IMR-90 (cell line): ENCODE data around the gene HOATZ. TPM values are rescaled to one million over a fixed set of nuclear protein-coding genes. Genes with fewer than 3 reads are reported as not detected.

Experiments
- ATAC-seq: fragments of 200-7000 bp; cut with Tn5 transposase; 2 replicates; pipeline ENCODE4 v1.9.1; 2020; ENCODE audit warnings: low read depth, mild to moderate bottlenecking, moderate library complexity
- BruUV-seq: library from RNA; stranded (reverse); fragments of 400-500 nt; replicated peaks from 2 replicates; lab custom pipeline; 2021; lab: Mats Ljungman, UMichigan
- CTCF ChIA-PET: fragments of 300-600 bp; formaldehyde crosslinking; extraction: SDS; loops from one replicate; lab custom pipeline; 2021; ENCODE audit warnings: antibody characterized with exemption; lab: Yijun Ruan, JAX
- POLR2A ChIA-PET: fragments of 300-600 bp; sonication (Branson Sonifier 250); formaldehyde crosslinking; loops from one replicate; lab custom pipeline; 2022; ENCODE audit warnings: antibody characterized with exemption; ENCODE audit not compliant: unreplicated experiment; lab: Charles Lee
- DNase-seq: peaks from one replicate; pipeline ENCODE4 v3.0.0; 2013
- H2AFZ ChIP-seq: replicated peaks from 2 replicates; pipeline ENCODE3; 2013; ENCODE audit warnings: low read length, mild to moderate bottlenecking; ENCODE audit not compliant: poor library complexity
- H2AK5ac ChIP-seq: 2 replicates; pipeline ENCODE4 v1.6.1; 2013; ENCODE audit warnings: low read depth, low read length, inconsistent platforms
- H2AK9ac ChIP-seq: replicated peaks from 2 replicates; pipeline ENCODE3; 2013; ENCODE audit warnings: mild to moderate bottlenecking, low read depth, low read length, moderate library complexity; ENCODE audit not compliant: poor library complexity
- H2BK120ac ChIP-seq: 2 replicates; pipeline ENCODE4 v1.6.1; 2013; ENCODE audit warnings: low read depth, low read length, inconsistent platforms
- H2BK15ac ChIP-seq: 3 replicates; pipeline ENCODE4 v1.6.1; 2013; ENCODE audit warnings: low read depth, low read length, inconsistent platforms
- H2BK20ac ChIP-seq: 2 replicates; pipeline ENCODE4 v1.6.1; 2013; ENCODE audit warnings: low read depth, mild to moderate bottlenecking, inconsistent platforms, low read length, moderate library complexity
- H2BK5ac ChIP-seq: 2 replicates; pipeline ENCODE4 v1.6.1; 2013; ENCODE audit warnings: mild to moderate bottlenecking, low read depth, low read length, inconsistent platforms; ENCODE audit not compliant: poor library complexity, severe bottlenecking
- H3K14ac ChIP-seq: replicated peaks from 2 replicates; pipeline ENCODE4 v1.6.1; 2013; ENCODE audit warnings: low read depth, low read length, inconsistent platforms
- H3K18ac ChIP-seq: 2 replicates; pipeline ENCODE4 v1.6.1; 2013; ENCODE audit warnings: low read depth, low read length, control low read depth
- H3K23ac ChIP-seq: 2 replicates; pipeline ENCODE4 v1.6.1; 2013; ENCODE audit warnings: low read depth, low read length, inconsistent platforms
- H3K27ac ChIP-seq: 2 replicates; pipeline ENCODE4 v1.5.1; 2013; ENCODE audit warnings: mild to moderate bottlenecking, control low read depth, low read length; ENCODE audit not compliant: insufficient read depth
- H3K27me3 ChIP-seq: 2 replicates; pipeline ENCODE4 v1.6.1; 2013; ENCODE audit warnings: low read length; ENCODE audit not compliant: control insufficient read depth, insufficient read depth
- H3K36me3 ChIP-seq: 2 replicates; pipeline ENCODE4 v1.6.1; 2013; ENCODE audit warnings: low read length, mixed read lengths; ENCODE audit not compliant: control insufficient read depth, insufficient read depth
- H3K4ac ChIP-seq: 2 replicates; pipeline ENCODE4 v1.6.1; 2013; ENCODE audit warnings: low read depth, low read length, inconsistent platforms
- H3K4me1 ChIP-seq: 2 replicates; pipeline ENCODE4 v1.6.1; 2013; ENCODE audit warnings: low read length, mixed read lengths; ENCODE audit not compliant: control insufficient read depth, insufficient read depth
- H3K4me2 ChIP-seq: 2 replicates; pipeline ENCODE4 v1.6.1; 2013; ENCODE audit warnings: low read depth, mild to moderate bottlenecking, control low read depth, low read length, moderate library complexity
- H3K4me3 ChIP-seq: 2 replicates; pipeline ENCODE4 v1.5.1; 2013; ENCODE audit warnings: low read depth, mild to moderate bottlenecking, control low read depth, low read length, moderate library complexity; ENCODE audit not compliant: insufficient read depth
- H3K56ac ChIP-seq: 2 replicates; pipeline ENCODE4 v1.6.1; 2013; ENCODE audit warnings: low read length, inconsistent platforms; ENCODE audit not compliant: insufficient read depth; ENCODE audit errors: extremely low read depth
- H3K79me1 ChIP-seq, 2 experiments: 2 replicates each; pipeline ENCODE4 v1.6.1; 2013; ENCODE audit warnings: low read length in 2 of 2, inconsistent platforms in 1 of 2, low read depth in 1 of 2
- H3K9ac ChIP-seq: 2 replicates; pipeline ENCODE4 v1.6.1; 2013; ENCODE audit warnings: low read depth, low read length, control low read depth
- H3K9me1 ChIP-seq: 2 replicates; pipeline ENCODE4 v1.6.1; 2013; ENCODE audit warnings: low read length, inconsistent platforms; ENCODE audit not compliant: insufficient read depth
- H3K9me3 ChIP-seq: 2 replicates; pipeline ENCODE4 v1.6.1; 2013; ENCODE audit warnings: low read length; ENCODE audit not compliant: control insufficient read depth, insufficient read depth
- H4K20me1 ChIP-seq: 2 replicates; pipeline ENCODE4 v1.6.1; 2013; ENCODE audit warnings: low read length, inconsistent platforms; ENCODE audit not compliant: insufficient read depth
- H4K5ac ChIP-seq: 2 replicates; pipeline ENCODE4 v1.6.1; 2013; ENCODE audit warnings: mild to moderate bottlenecking, low read depth, low read length, control low read depth
- H4K8ac ChIP-seq, 2 experiments: 2 replicates each; pipeline ENCODE4 v1.6.1; 2013; ENCODE audit warnings: low read depth in 2 of 2, low read length in 2 of 2, control low read depth in 1 of 2, inconsistent platforms in 1 of 2
- H4K91ac ChIP-seq: 2 replicates; pipeline ENCODE4 v1.6.1; 2013; ENCODE audit warnings: low read depth, low read length, inconsistent platforms; ENCODE audit not compliant: insufficient read depth
- BHLHE40 ChIP-seq: fragments of 150-350 bp; IDR thresholded peaks from 2 replicates; pipeline ENCODE4 v1.6.1; 2016; ENCODE audit warnings: mild to moderate bottlenecking, low read depth, low read length
- CEBPB ChIP-seq: IDR thresholded peaks from 2 replicates; pipeline ENCODE4 v1.6.1; 2012; ENCODE audit warnings: low read depth, low read length, improper control_type of control experiment
- FOS ChIP-seq: fragments of 150-350 bp; IDR thresholded peaks from 2 replicates; pipeline ENCODE4 v1.6.1; 2016; ENCODE audit warnings: low read depth, low read length
- MAZ ChIP-seq: IDR thresholded peaks from 2 replicates; pipeline ENCODE4 v1.6.1; 2012; ENCODE audit warnings: low read depth, mild to moderate bottlenecking, low read length, improper control_type of control experiment, moderate library complexity, borderline replicate concordance
- POLR2A ChIP-seq: IDR thresholded peaks from 2 replicates; pipeline ENCODE4 v1.6.1; 2012; ENCODE audit warnings: mild to moderate bottlenecking, low read depth, low read length
- RFX5 ChIP-seq: IDR thresholded peaks from 2 replicates; pipeline ENCODE4 v1.8.0; 2012; ENCODE audit warnings: low read depth, mild to moderate bottlenecking, low read length, moderate library complexity
- SMC3 ChIP-seq: fragments of 150-350 bp; IDR thresholded peaks from 2 replicates; pipeline ENCODE4 v1.6.1; 2016; ENCODE audit warnings: low read depth, mild to moderate bottlenecking, antibody characterized with exemption, low read length, moderate library complexity
- WGBS, 2 experiments: methylation state at CpG; one replicate each; pipeline versions ENCODE4 v1.1.5 to v1.1.7; 2013; ENCODE audit warnings: missing lambda C conversion rate in 2 of 2; ENCODE audit not compliant: insufficient read length in 1 of 2; ENCODE audit errors: extremely low coverage in 2 of 2; 5-methylcytosine and 5-hydroxymethylcytosine counted together
- dilution Hi-C: fragments of 300-500 bp; cut with HindIII; formaldehyde crosslinking; loops from one replicate; pipeline ENCODE4 v1.14.3; 2018; ENCODE audit warnings: low sequenced_read_pairs; ENCODE audit not compliant: unreplicated experiment
- in situ Hi-C: fragments of 300-500 bp; cut with MboI; formaldehyde crosslinking; loops from 3 replicates; pipeline ENCODE4 v1.14.3; 2019; ENCODE audit warnings: low sequenced_read_pairs, inconsistent platforms, mixed read lengths
- intact Hi-C: fragments of 100-400 bp; cut with micrococcal nuclease; formaldehyde crosslinking; loops from 2 replicates; pipeline ENCODE4 v1.10.0; 2022
- polyA plus RNA-seq, 3 experiments: library from polyadenylated mRNA; depleted of rRNA; stranded (reverse); fragments of >200 nt; gene quantifications; 2 replicates each; pipeline ENCODE4 v1.2.3, GENCODE V29; 2012; ENCODE audit warnings: low replicate concordance in 1 of 3
- total RNA-seq: library from RNA; depleted of rRNA; stranded (reverse); fragments of >200 nt; gene quantifications from 2 replicates; pipeline ENCODE4 v1.2.3, GENCODE V29; 2012
- TF ChIP-seq, protein P1 (sequence below): fragments of 150-350 bp; IDR thresholded peaks from 2 replicates; pipeline ENCODE4 v1.6.1; 2016; ENCODE audit warnings: low read depth, mild to moderate bottlenecking, low read length, moderate library complexity, borderline replicate concordance

Gene HOATZ
- total and polyA plus RNA-seq, 2 of the 4 experiments (the other 2 are of a cell fraction) = not detected

DNA sequence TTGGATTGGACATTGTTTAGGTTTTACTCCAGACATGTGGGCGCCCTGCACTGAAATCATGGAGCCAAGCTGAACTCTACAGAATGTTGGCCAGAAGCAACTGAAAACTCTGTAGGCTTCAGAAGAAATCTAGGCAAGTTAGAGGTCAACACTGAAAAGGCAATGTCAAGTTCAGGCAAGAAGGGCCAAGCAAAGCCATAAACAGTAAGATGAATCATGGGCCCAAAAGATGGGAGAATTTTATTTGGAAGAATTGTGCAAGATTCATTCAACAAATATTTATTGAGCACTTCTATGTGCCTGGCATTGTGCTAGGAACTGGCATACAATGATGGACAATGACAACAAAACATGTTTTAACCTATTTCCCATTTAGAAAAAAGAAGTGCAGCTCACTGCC lies 10.9 kb downstream of the HOATZ start:
- no peaks in the 10 kb centered on the region for H3K9me3 ChIP-seq
- no CpG with 5 or more reads among the region's 1 CpG for WGBS, 2 experiments
- no TSS peak for BruUV-seq
- H3K4me2 ChIP-seq = no peak overlapping the region
- H2AK5ac ChIP-seq = no peak overlapping the region
- ChIA-PET CTCF (no interaction called here), POLR2A (no interaction called here)
- no peak overlapping the region for H4K5ac ChIP-seq
- no peaks in the 10 kb centered on the region for H3K27me3 ChIP-seq
- TF ChIP-seq FOS (no peak), CEBPB (peak; percentile 28; the same call in 1 of the 2 replicates), RFX5 (no peak), BHLHE40 (no peak), SMC3 (no peak), MAZ (no peak), POLR2A (no peak)
- TF ChIP-seq, protein P1, sequence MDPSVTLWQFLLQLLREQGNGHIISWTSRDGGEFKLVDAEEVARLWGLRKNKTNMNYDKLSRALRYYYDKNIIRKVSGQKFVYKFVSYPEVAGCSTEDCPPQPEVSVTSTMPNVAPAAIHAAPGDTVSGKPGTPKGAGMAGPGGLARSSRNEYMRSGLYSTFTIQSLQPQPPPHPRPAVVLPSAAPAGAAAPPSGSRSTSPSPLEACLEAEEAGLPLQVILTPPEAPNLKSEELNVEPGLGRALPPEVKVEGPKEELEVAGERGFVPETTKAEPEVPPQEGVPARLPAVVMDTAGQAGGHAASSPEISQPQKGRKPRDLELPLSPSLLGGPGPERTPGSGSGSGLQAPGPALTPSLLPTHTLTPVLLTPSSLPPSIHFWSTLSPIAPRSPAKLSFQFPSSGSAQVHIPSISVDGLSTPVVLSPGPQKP = no peak
- no peaks in the 10 kb centered on the region for H4K20me1 ChIP-seq
- no peak overlapping the region for H4K91ac ChIP-seq
- no peak overlapping the region for H3K27ac ChIP-seq
- no peaks in the 10 kb centered on the region for H3K79me1 ChIP-seq
- H3K4ac ChIP-seq = no peak overlapping the region; the same call in 1 of the 2 replicates
- ATAC-seq (no peak), DNase-seq (no peak)
- H4K8ac ChIP-seq = no peak overlapping the region
- intact Hi-C loops = no loop called here
- in situ Hi-C loops = no loop called here
- H2AFZ ChIP-seq = no peak overlapping the region
- 0 out of 2 replicates have a peak, but pooled peaks cover 6% of the 10 kb centered on the region for H3K9me1 ChIP-seq
- no peak overlapping the region for H3K23ac ChIP-seq
- H2BK20ac ChIP-seq = no peak overlapping the region; the same call in 1 of the 2 replicates
- no peak overlapping the region for H2AK9ac ChIP-seq
- H2BK120ac ChIP-seq = no peak overlapping the region
- no peak overlapping the region; the same call in 1 of the 2 replicates for H3K14ac ChIP-seq
- no peak overlapping the region for H3K9ac ChIP-seq
- H3K56ac ChIP-seq = no peak overlapping the region
- no peaks in the 10 kb centered on the region for H3K36me3 ChIP-seq
- no peak overlapping the region for H3K4me3 ChIP-seq
- no peak overlapping the region for H2BK5ac ChIP-seq
- peaks cover 4% of the 10 kb centered on the region; the same call in 1 of the 2 replicates for H3K4me1 ChIP-seq
- H3K18ac ChIP-seq = no peak overlapping the region; the same call in 1 of the 2 replicates
- H2BK15ac ChIP-seq = no peak overlapping the region; the same call in 2 of the 3 replicates
- dilution Hi-C loops = no loop called here
